DMS53 (cell line): Measurements from ENCODE around the gene OR2A5.
A peak's percentile ranks its signal among the peaks of the same experiment; 100 is the strongest.
"Not testable (repeated sequence)": the region's sequence is repeated elsewhere in the genome, so short reads cannot be mapped to it uniquely, and the experiment has no call there.

Experiments
- DNase-seq: peaks from one replicate; lab custom pipeline; 2025; lab: John Stamatoyannopoulos, UW

OR2A5 gene

GRCh38 chr7:144032985-144033709 lies 15.6 kb upstream of the OR2A5 start:
- DNase-seq, result no peak

DNA sequence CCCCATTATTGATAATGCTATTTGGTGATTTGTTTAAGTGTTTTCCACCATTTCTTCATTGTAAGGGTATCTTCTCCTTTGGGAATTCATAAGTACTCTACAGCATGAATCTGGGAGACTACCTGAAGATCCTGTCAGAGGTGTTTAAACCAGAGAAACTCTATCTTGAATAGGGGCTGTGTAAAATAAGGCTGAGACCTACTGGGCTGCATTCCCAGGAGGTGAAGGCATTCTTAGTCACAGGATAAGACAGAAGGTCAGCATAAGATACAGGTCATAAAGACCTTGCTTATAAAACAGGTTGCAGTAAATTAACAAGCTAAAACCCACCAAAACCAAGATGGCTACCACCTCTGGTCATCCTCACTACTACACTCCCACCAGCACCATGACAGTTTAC lies 13.4 kb upstream of the OR2A5 start:
- no peak for DNase-seq

GRCh38 chr7:144036302-144036885 lies 12.4 kb upstream of the OR2A5 start:
- DNase-seq, result no peak

- no peak for DNase-seq
Measured at GRCh38 chr7:144037414-144038035, 11.2 kb upstream of the OR2A5 start.

DNA sequence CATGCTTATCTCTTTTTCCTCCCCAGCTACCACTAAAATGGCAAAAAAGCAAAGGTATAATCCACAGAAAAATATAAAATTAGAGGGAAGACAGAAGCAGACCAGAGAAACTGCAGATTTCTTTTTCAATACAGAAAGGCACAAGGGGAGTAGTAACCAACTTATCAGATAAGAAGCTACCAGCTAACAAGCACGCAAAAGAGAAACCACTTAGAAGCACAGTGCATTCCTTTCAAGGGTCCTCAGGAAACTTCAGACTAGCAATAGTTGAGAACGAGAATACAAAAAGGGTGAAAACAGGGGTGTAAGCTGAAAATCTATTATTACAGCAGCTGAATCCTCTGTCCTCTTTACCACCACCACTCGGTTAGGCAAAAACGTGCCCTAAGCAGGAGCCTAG lies 9.9 kb upstream of the OR2A5 start:
- DNase-seq, result no peak

GRCh38 chr7:144049491-144049890 lies 743 bp downstream of the OR2A5 start:
- DNase-seq, result peak; percentile 23

DNA sequence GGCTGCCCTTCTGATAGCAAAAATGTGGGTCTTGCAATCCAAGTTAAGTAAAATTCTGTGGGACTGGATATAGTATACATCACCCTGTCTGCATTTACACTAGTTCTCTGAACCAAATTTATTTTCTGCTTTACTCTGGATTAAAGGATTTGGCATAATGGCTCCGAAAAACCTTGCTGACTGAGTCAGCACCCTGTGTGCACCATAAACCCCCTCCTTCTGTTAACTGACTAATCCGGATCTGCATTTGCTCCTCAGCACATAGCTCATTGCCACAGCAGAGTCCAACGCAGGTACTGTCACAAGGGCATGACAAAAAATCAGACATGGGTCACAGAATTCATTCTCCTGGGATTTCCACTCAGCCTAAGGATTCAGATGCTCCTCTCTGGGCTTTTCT lies 1.3 kb downstream of the OR2A5 start:
- DNase-seq, result no peak

GRCh38 chr7:144050884-144051283 lies 2.1 kb downstream of the OR2A5 start:
- DNase-seq, result not testable (repeated sequence)

GRCh38 chr7:144057954-144058353 lies 9.2 kb downstream of the OR2A5 start:
- peak; percentile 59 for DNase-seq

DNA sequence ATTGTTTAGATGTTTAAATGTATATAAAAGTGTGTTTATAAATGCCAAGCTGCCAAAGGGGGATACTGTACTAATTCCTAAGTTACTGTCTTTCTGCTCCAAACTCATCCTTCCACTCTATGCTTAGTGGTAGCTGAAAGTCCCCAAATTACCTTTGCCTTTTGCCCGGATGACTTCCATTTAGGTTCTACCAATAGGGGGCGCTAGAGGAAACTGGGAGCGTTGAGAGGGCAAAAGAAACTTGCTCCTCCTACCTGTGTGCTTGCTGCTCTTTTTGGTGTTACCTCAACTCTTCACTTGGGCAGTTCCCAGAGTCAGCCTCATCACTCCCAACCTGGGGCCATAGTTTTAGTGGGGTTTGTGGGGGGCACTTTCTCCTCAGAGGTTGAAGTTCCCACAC lies 15.0 kb downstream of the OR2A5 start:
- DNase-seq, result peak; percentile 35

- no peak for DNase-seq
Measured at GRCh38 chr7:144069511-144069910, 20.8 kb downstream of the OR2A5 start, which contains the start of gene OR2A25. OR2A25 (plus strand) TSS chr7:144069811; CDS start chr7:144074220, 4,409 bp downstream.

- DNase-seq, result no peak
Measured at GRCh38 chr7:144069953-144070352, 21.2 kb downstream of the OR2A5 start.

- DNase-seq, result peak; percentile 12
Measured at GRCh38 chr7:144074374-144074773, 25.6 kb downstream of the OR2A5 start.

GRCh38 chr7:144085978-144086377 lies 37.2 kb downstream of the OR2A5 start, which contains the start of gene OR2A12:
OR2A12 (plus strand) TSS chr7:144086278; CDS start chr7:144095108, 8,830 bp downstream.
- DNase-seq, result no peak

GRCh38 chr7:144086730-144087129 lies 38.0 kb downstream of the OR2A5 start:
- DNase-seq, result no peak

GRCh38 chr7:144087230-144087629 lies 38.5 kb downstream of the OR2A5 start:
- no peak for DNase-seq

DNA sequence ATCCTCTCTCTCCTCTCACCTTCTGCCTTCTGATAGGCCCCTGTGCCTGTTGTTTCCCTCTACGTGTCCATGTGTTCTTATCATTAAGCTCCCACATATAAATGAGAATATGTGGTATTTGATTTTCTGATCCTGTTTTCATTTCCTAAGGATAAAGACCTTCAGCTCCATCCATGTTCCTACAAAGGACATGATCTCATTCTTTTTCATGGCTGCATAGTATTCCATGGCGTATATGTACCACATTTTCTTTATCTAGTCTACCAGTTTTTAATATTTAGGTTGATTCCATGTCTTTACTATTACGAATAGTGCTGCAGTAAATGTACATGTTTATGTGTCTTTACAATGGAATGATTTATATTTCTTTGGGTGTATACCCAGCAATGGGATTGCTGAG lies 41.9 kb downstream of the OR2A5 start:
- no peak for DNase-seq

DNA sequence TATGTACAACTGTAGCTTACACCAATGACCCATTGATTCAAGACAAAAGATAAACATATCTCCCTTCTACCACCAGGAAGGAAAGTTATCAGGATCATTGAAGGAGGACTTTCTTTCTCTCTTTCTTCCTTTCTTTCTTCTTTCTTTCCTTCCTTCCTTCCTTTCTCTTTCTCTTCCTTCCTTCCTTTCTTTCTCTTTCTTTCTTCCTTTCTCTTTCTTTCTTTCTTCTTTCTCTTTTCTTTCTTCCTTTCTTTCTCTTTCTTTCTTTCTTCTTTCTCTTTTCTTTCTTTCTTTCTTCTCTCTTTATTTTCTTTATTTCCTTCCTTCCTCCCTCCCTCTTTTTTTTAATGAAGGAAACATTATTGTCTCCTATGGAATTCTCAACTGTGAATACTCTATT lies 50.0 kb downstream of the OR2A5 start:
- no peak for DNase-seq

DNA sequence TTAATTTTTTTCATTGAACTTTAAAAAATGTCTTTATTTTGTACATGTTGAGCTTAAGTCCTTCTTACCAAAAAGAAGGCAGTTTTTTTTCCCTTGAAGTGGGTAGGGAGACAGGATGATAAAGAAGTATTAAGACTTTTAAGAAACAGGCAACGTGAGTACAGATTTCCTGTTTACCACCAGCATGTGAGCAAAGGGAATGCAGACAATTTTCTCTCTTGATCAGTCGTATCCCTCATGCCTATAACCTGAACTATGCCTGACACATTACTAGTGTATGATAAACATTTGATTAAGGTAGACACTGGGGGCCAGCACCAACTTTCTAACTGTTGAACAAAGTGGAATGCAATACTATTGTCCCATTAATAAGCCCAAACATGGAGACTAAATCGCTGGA lies 51.9 kb downstream of the OR2A5 start:
- DNase-seq, result no peak

- no peak for DNase-seq
Measured at GRCh38 chr7:144102041-144102440, 53.3 kb downstream of the OR2A5 start.

- no peak for DNase-seq
Measured at GRCh38 chr7:144105211-144105610, 56.5 kb downstream of the OR2A5 start.
